H1 (cell line): Measurements from ENCODE around the gene ITGA11. TPM values are rescaled to one million over a fixed set of nuclear protein-coding genes. Genes with fewer than 3 reads are reported as not detected.

Experiments
- CTCF ChIA-PET: fragments of 300-600 bp; sonication (Branson Sonifier 250); formaldehyde crosslinking; loops from one replicate; lab custom pipeline; 2021; ENCODE audit not compliant: partially characterized antibody; lab: Charles Lee
- POLR2A ChIA-PET: fragments of 300-600 bp; sonication (Branson Sonifier 250); formaldehyde crosslinking; loops from one replicate; lab custom pipeline; 2021; ENCODE audit warnings: inconsistent platforms; ENCODE audit not compliant: partially characterized antibody; lab: Charles Lee
- DNase-seq, 2 experiments: peaks; one replicate each; pipeline versions ENCODE4 v3.0.0 to v3.0.0-alpha.2; 2010 to 2022; ENCODE audit warnings: low spot score in 2 of 2, low read depth in 1 of 2, mixed read lengths in 1 of 2
- FAIRE-seq: peaks from 2 replicates; lab custom pipeline; 2011; peaks lifted over from hg19 to GRCh38; lab: Jason Lieb, UNC
- H2AFZ ChIP-seq: 2 replicates; pipeline ENCODE4 v1.8.1; 2012; ENCODE audit warnings: low read length, inconsistent platforms
- H2AK5ac ChIP-seq: 2 replicates; pipeline ENCODE4 v1.6.1; 2013; ENCODE audit warnings: low read depth, low read length
- H2BK120ac ChIP-seq: replicated peaks from 2 replicates; pipeline ENCODE3; 2013; ENCODE audit warnings: low read depth, low read length, inconsistent platforms
- H2BK12ac ChIP-seq: 2 replicates; pipeline ENCODE4 v1.6.1; 2013; ENCODE audit warnings: low read depth, low read length
- H2BK15ac ChIP-seq: 2 replicates; pipeline ENCODE4 v1.6.1; 2013; ENCODE audit warnings: low read length
- H2BK20ac ChIP-seq: 2 replicates; pipeline ENCODE4 v1.6.1; 2013; ENCODE audit warnings: low read length
- H2BK5ac ChIP-seq: 2 replicates; pipeline ENCODE4 v1.6.1; 2013; ENCODE audit warnings: low read depth, low read length
- H3K14ac ChIP-seq: 2 replicates; pipeline ENCODE4 v1.6.1; 2013; ENCODE audit warnings: inconsistent platforms; ENCODE audit not compliant: insufficient read length
- H3K18ac ChIP-seq: 2 replicates; pipeline ENCODE4 v1.6.1; 2013; ENCODE audit warnings: low read length; ENCODE audit errors: extremely low read depth
- H3K23ac ChIP-seq: 2 replicates; pipeline ENCODE4 v1.6.1; 2013; ENCODE audit warnings: inconsistent platforms; ENCODE audit not compliant: insufficient read length
- H3K23me2 ChIP-seq: 2 replicates; pipeline ENCODE4 v1.6.1; 2013; ENCODE audit warnings: low read depth, low read length
- H3K27ac ChIP-seq: 2 replicates; pipeline ENCODE4 v1.6.1; 2011; ENCODE audit warnings: low read depth, low read length, inconsistent platforms
- H3K27me3 ChIP-seq, 4 experiments: replicated peaks in 1 of 4; 1 replicate in 1 of 4; 2 replicates in 3 of 4; pipeline versions ENCODE4 v1.6.1 to v1.8.1; 2011 to 2013; ENCODE audit warnings: low read length in 3 of 4, mild to moderate bottlenecking in 3 of 4, inconsistent platforms in 2 of 4, mixed read lengths in 2 of 4, moderate library complexity in 1 of 4; ENCODE audit not compliant: control insufficient read depth in 3 of 4, insufficient read depth in 3 of 4; ENCODE audit errors: extremely low read depth in 1 of 4
- H3K36me3 ChIP-seq, 4 experiments: 2 replicates each; pipeline versions ENCODE4 v1.6.1 to v1.8.1; 2011 to 2013; ENCODE audit warnings: mild to moderate bottlenecking in 4 of 4, low read length in 3 of 4, moderate library complexity in 2 of 4, control low read depth in 1 of 4, inconsistent platforms in 1 of 4; ENCODE audit not compliant: insufficient read depth in 4 of 4, control insufficient read depth in 2 of 4
- H3K4ac ChIP-seq: replicated peaks from 2 replicates; pipeline ENCODE3; 2013; ENCODE audit warnings: low read length, low read depth, mixed read lengths, inconsistent platforms; ENCODE audit not compliant: insufficient read length
- H3K4me1 ChIP-seq, 4 experiments: replicated peaks in 1 of 4; 1 replicate in 1 of 4; 2 replicates in 3 of 4; pipeline versions ENCODE4 v1.6.1 to v1.8.1; 2011 to 2013; ENCODE audit warnings: low read length in 3 of 4, inconsistent platforms in 2 of 4, mixed read lengths in 1 of 4; ENCODE audit not compliant: insufficient read depth in 4 of 4, control insufficient read depth in 3 of 4
- H3K4me2 ChIP-seq, 2 experiments: 2 replicates each; pipeline versions ENCODE4 v1.6.1 to v1.8.1; 2011 to 2013; ENCODE audit warnings: low read depth in 2 of 2, low read length in 2 of 2, control low read depth in 1 of 2, inconsistent platforms in 1 of 2, mild to moderate bottlenecking in 1 of 2; ENCODE audit not compliant: insufficient read depth in 1 of 2
- H3K4me3 ChIP-seq, 4 experiments: fragments of 200-600, 300-600 bp in 1 of 4; sonication (generic), shearing (Covaris generic), sonication (Bioruptor Twin) in 1 of 4; 2 replicates each; pipeline versions ENCODE4 v1.5.1 to v1.8.1; 2011 to 2016; ENCODE audit warnings: low read length in 4 of 4, low read depth in 3 of 4, control low read depth in 2 of 4, inconsistent platforms in 2 of 4, mild to moderate bottlenecking in 2 of 4, mixed read lengths in 1 of 4, moderate library complexity in 1 of 4; ENCODE audit not compliant: insufficient read depth in 2 of 4; ENCODE audit errors: extremely low read depth in 1 of 4
- H3K56ac ChIP-seq: replicated peaks from 2 replicates; pipeline ENCODE3; 2013; ENCODE audit warnings: low read depth, mild to moderate bottlenecking, mixed read lengths, low read length, inconsistent platforms; ENCODE audit not compliant: insufficient read length
- H3K79me1 ChIP-seq: 2 replicates; pipeline ENCODE4 v1.6.1; 2013; ENCODE audit warnings: low read depth, low read length, control low read depth
- H3K79me2 ChIP-seq, 2 experiments: 2 replicates each; pipeline versions ENCODE4 v1.6.1 to v1.8.1; 2012 to 2013; ENCODE audit warnings: low read length in 2 of 2, mild to moderate bottlenecking in 2 of 2, inconsistent platforms in 1 of 2; ENCODE audit not compliant: insufficient read depth in 2 of 2, control insufficient read depth in 1 of 2
- H3K9ac ChIP-seq, 4 experiments: replicated peaks in 1 of 4; 1 replicate in 1 of 4; 2 replicates in 3 of 4; pipeline versions ENCODE4 v1.6.1 to v1.8.1; 2011 to 2013; ENCODE audit warnings: low read depth in 3 of 4, low read length in 3 of 4, control low read depth in 2 of 4, mild to moderate bottlenecking in 2 of 4, moderate library complexity in 2 of 4, inconsistent platforms in 1 of 4; ENCODE audit errors: extremely low read depth in 1 of 4
- H3K9me3 ChIP-seq, 2 experiments: 2 replicates each; pipeline versions ENCODE4 v1.6.1 to v1.8.1; 2012 to 2013; ENCODE audit warnings: mild to moderate bottlenecking in 2 of 2, moderate library complexity in 2 of 2, control low read depth in 1 of 2, inconsistent platforms in 1 of 2, low read depth in 1 of 2, low read length in 1 of 2, mixed read lengths in 1 of 2; ENCODE audit not compliant: insufficient read depth in 2 of 2
- H4K20me1 ChIP-seq, 2 experiments: replicated peaks in 1 of 2; 2 replicates each; pipeline versions ENCODE3 to v1.8.1; 2011 to 2013; ENCODE audit warnings: inconsistent platforms in 2 of 2, low read length in 2 of 2, mild to moderate bottlenecking in 1 of 2; ENCODE audit not compliant: insufficient read depth in 2 of 2, control insufficient read depth in 1 of 2
- H4K5ac ChIP-seq: 2 replicates; pipeline ENCODE4 v1.6.1; 2013; ENCODE audit warnings: low read length, low read depth, mixed read lengths, inconsistent platforms; ENCODE audit not compliant: insufficient read length
- H4K8ac ChIP-seq: 2 replicates; pipeline ENCODE4 v1.8.0; 2013; ENCODE audit warnings: mild to moderate bottlenecking, moderate library complexity, low read length, inconsistent platforms; ENCODE audit not compliant: insufficient read depth; ENCODE audit errors: extremely low read depth
- H4K91ac ChIP-seq: replicated peaks from 2 replicates; pipeline ENCODE3; 2013; ENCODE audit warnings: low read length, mixed read lengths, inconsistent platforms; ENCODE audit not compliant: insufficient read length
- E2F6 ChIP-seq: IDR thresholded peaks from 2 replicates; pipeline ENCODE4 v1.6.1; 2012; ENCODE audit warnings: inconsistent platforms
- RNF2 ChIP-seq: fragments of 200-900, 300-1000 bp; sonication (generic); IDR thresholded peaks from 2 replicates; pipeline ENCODE4 v1.7.1; 2016; ENCODE audit warnings: borderline replicate concordance, low read depth, mild to moderate bottlenecking, antibody characterized with exemption, low read length; ENCODE audit not compliant: poor library complexity, severe bottlenecking; ENCODE audit errors: missing control alignments
- SAP30 ChIP-seq: fragments of 300-600 bp; sonication (generic); IDR thresholded peaks from 2 replicates; pipeline ENCODE4 v1.7.1; 2012; ENCODE audit warnings: low read length, moderate library complexity, mild to moderate bottlenecking, inconsistent platforms; ENCODE audit not compliant: insufficient read depth, insufficient replicate concordance
- TBP ChIP-seq: IDR thresholded peaks from 2 replicates; pipeline ENCODE4 v1.6.1; 2011; ENCODE audit warnings: low read depth, low read length, improper control_type of control experiment
- WGBS, 2 experiments: shearing (Covaris generic) in 1 of 2; methylation state at CpG; one replicate each; pipeline versions ENCODE4 v1.1.6 to v1.1.7; 2013 to 2015; ENCODE audit warnings: low lambda C conversion rate in 2 of 2, mixed read lengths in 2 of 2, inconsistent platforms in 1 of 2, low coverage in 1 of 2, missing lambda C conversion rate in 1 of 2; ENCODE audit not compliant: insufficient replicate concordance in 2 of 2, insufficient coverage in 1 of 2, insufficient read length in 1 of 2; ENCODE audit errors: extremely low coverage in 1 of 2, missing lambda C conversion rate in 1 of 2; 5-methylcytosine and 5-hydroxymethylcytosine counted together
- polyA plus RNA-seq, 7 experiments: library from polyadenylated mRNA; depleted of rRNA in 3 of 7; stranded (reverse) in 5 of 7; unstranded in 2 of 7; fragments of >200 nt in 5 of 7; fragments of 200-250 nt in 2 of 7; gene quantifications; 1 replicate in 5 of 7; 2 replicates in 1 of 7; 4 replicates in 1 of 7; pipeline versions ENCODE4 v1.2.1 to v1.2.3, GENCODE V29; 2011 to 2013; ENCODE audit warnings: missing spikeins in 2 of 7, mixed read lengths in 2 of 7
- total RNA-seq: library from RNA; stranded (reverse); fragmentation: NEBNext Ultra II Directional; extraction: Animal tissue kit (Norgen Biotek cat#: 25700); gene quantifications from 2 replicates; pipeline ENCODE4 v1.2.1, GENCODE V29; 2021

Gene ITGA11
- total and polyA plus RNA-seq, 2 of the 8 experiments (the other 6 are each of a cell fraction or from before 2014, with no cell fraction given) = 0.05 to 0.06 TPM

GRCh38 chr15:68284616-68285258 lies 147.2 kb downstream of the ITGA11 start:
- H4K20me1 ChIP-seq = peaks cover 15 to 19% of the 10 kb centered on the region in 2 experiments
- FAIRE-seq (no peak), DNase-seq (no peak)
- peaks cover 5 to 12% (median 10%) of the 10 kb centered on the region in 4 experiments; a peak in 6 of 7 replicates for H3K4me1 ChIP-seq
- no peak overlapping the region for H2BK15ac ChIP-seq
- H2AK5ac ChIP-seq = no peak overlapping the region
- no peak overlapping the region for H3K9ac ChIP-seq
- no peak overlapping the region for H3K4me2 ChIP-seq
- no peak overlapping the region for H2BK12ac ChIP-seq
- no peak overlapping the region for H3K18ac ChIP-seq
- H4K5ac ChIP-seq = no peak overlapping the region
- H3K36me3 ChIP-seq = peaks cover 0 to 18% (median 11%) of the 10 kb centered on the region in 4 experiments; a peak in 5 of 8 replicates
- H3K14ac ChIP-seq = no peak overlapping the region
- no peak overlapping the region for H2BK20ac ChIP-seq
- H2AFZ ChIP-seq = no peak overlapping the region
- no peak overlapping the region for H3K23ac ChIP-seq
- H2BK120ac ChIP-seq = no peak overlapping the region
- H3K27me3 ChIP-seq = no peaks in the 10 kb centered on the region
- no peaks in the 10 kb centered on the region; the same call in 1 of the 2 replicates for H3K23me2 ChIP-seq
- H3K27ac ChIP-seq = no peak overlapping the region
- H3K9me3 ChIP-seq = peaks cover 3 to 4% of the 10 kb centered on the region in 2 experiments; a peak in 2 of 4 replicates
- H3K79me2 ChIP-seq = peaks cover 33 to 100% of the 10 kb centered on the region in 2 experiments
- H3K4me3 ChIP-seq = no peak overlapping the region
- H3K56ac ChIP-seq = no peak overlapping the region
- H3K4ac ChIP-seq = no peak overlapping the region
- TF ChIP-seq TBP (no peak), SAP30 (no peak), RNF2 (no peak), E2F6 (no peak)
- H4K8ac ChIP-seq = no peak overlapping the region
- ChIA-PET POLR2A (interaction anchor here (1.1 kb wide), 1 partner anchor 26 kb away, joined by 3 read pairs; no protein-coding TSS in a partner anchor), CTCF (interaction anchor here (0.6 to 1.0 kb wide), 5 partner anchors 10 to 371 kb away, joined by 3 to 4 read pairs (median 4); no protein-coding TSS in a partner anchor)
- WGBS, 2 experiments = 88% methylated on average over 7 of the region's 7 CpGs; no CpG with 5 or more reads in 1 of the 2 experiments
- H3K79me1 ChIP-seq = peaks cover 4% of the 10 kb centered on the region
- H4K91ac ChIP-seq = no peak overlapping the region
- H2BK5ac ChIP-seq = no peak overlapping the region
